ENCODE measurements around the gene MRPS9.

GRCh38 chr2:105104208-105104731 is 66.4 kb downstream of the MRPS9 start:
- TF ChIP-seq POLR2AphosphoS5 (IDR thresholded peaks at IDR 0.05; ENCODE audit: low read depth, low read length) (no peak), POLR2A (IDR thresholded peaks at IDR 0.05; ENCODE audit: low read depth, low read length) (no peak), TAF1 (IDR thresholded peaks at IDR 0.05; ENCODE audit: low read depth, low read length) (no peak), POU2F2 (IDR thresholded peaks at IDR 0.05; ENCODE audit: low read depth, low read length) (no peak)

All from GM12891 (cell line).